Mucosa of rectum (tissue), 2 donors: ENCODE measurements around the gene TAMALIN.

Source experiments
- H3K27ac ChIP-seq, 2 donors: one replicate each; pipeline ENCODE4 v1.7.0; 2013; ENCODE audit warnings: inconsistent platforms in 2 of 2, low read depth in 2 of 2, low read length in 2 of 2
- H3K27me3 ChIP-seq, 2 donors: one replicate each; pipeline ENCODE4 v1.7.0; 2013; ENCODE audit warnings: low read length in 2 of 2; ENCODE audit not compliant: control insufficient read depth in 2 of 2, insufficient read depth in 2 of 2
- H3K36me3 ChIP-seq, 2 donors: one replicate each; pipeline ENCODE4 v1.7.0; 2013; ENCODE audit warnings: low read length in 2 of 2; ENCODE audit not compliant: control insufficient read depth in 2 of 2, insufficient read depth in 2 of 2
- H3K4me1 ChIP-seq, 2 donors: one replicate each; pipeline ENCODE4 v1.7.0; 2013; ENCODE audit warnings: low read length in 2 of 2, mild to moderate bottlenecking in 1 of 2; ENCODE audit not compliant: control insufficient read depth in 2 of 2, insufficient read depth in 2 of 2
- H3K4me3 ChIP-seq, 2 donors: one replicate each; pipeline ENCODE4 v1.7.0; 2013; ENCODE audit warnings: low read length in 2 of 2
- H3K9ac ChIP-seq, 2 donors: one replicate each; pipeline ENCODE4 v1.7.0; 2013; ENCODE audit warnings: low read length in 2 of 2, low read depth in 1 of 2, mild to moderate bottlenecking in 1 of 2
- H3K9me3 ChIP-seq, 2 donors: one replicate each; pipeline ENCODE4 v1.7.0; 2013; ENCODE audit warnings: low read length in 2 of 2; ENCODE audit not compliant: control insufficient read depth in 2 of 2
- donor health status: healthy.
- donor health status: Normal muscosa, but diverticular disease.

Gene TAMALIN

DNA sequence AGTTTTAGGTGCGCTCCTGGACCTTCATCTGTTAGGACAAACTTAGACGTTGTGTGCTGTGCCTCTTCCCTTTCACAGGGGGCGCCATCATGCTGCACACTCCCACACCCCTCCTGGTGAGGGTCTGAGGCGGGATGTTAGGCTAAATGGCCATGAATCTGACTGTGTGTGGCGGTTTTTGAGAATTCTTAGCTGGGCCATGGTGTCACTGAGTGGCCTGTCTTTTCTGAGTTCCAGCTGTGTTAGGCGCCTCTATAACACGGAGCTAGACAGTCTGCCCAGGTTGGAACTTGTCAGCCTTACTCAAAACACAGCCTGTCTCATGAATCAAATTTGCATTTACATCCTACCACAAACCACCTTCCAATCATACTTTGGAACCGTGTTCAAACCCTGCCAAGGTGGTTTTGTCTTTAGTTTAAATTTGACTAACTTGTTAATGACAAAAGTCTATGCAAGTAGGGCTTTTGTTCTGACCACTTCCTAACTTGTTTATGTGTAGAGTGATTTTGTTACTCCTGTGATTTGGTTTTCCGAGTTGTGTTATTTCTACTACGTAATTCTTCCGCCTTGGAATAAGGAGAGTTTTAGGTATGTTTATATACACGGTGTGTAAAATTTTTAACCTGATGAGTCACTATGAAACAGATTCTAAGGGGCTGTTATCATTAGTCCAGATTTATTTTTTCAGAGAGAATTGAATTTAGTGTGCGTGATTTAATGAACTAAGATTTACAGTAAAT is 35.7 kb upstream of the TAMALIN start:
- no peaks in the 10 kb centered on the region for H3K27me3 ChIP-seq
- H3K9ac ChIP-seq, result peak overlapping the region in 1 of 2 donors; percentile 11
- no peak overlapping the region for H3K27ac ChIP-seq
- peaks cover 11 to 13% of the 10 kb centered on the region in 2 donors for H3K36me3 ChIP-seq
- no peaks in the 10 kb centered on the region for H3K9me3 ChIP-seq
- peak overlapping the region in 1 of 2 donors; percentile 40 for H3K4me3 ChIP-seq
- H3K4me1 ChIP-seq, result peaks cover 28% of the 10 kb centered on the region in 2 donors

DNA sequence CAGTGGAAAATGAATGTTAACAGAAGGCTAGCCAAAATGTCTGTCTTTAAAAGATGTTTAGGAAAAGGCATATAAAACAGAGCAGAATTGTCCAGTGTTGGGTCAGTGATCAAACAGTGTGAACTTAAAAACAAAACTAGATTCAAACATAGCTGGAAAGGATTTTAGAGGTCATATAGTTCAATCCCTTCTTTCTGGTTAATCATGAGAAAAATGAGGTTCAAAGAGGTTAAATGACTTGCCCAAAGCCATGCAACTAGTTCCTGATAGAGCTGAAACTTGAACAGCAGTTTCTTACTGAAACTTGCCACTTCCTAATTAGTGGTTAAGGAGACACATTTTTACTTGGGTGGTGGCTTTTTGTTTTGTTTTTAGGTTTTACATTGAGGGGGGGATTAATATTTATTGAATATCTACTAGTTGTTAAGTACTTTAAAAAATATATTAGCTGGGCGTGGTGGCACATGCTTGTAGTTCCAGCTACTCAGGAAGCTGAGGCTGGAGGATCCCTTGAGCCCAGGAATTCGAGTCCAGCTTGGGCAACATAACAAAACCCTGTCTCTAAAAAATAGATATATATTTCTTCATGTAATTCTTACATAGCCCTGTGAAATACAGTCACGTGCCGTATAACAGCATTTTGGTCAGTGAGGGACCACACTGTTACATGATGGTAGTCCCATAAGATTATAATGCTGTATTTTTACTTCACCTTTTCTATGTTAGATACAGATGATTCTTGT is 34.9 kb upstream of the TAMALIN start:
- peaks cover 28% of the 10 kb centered on the region in 2 donors for H3K4me1 ChIP-seq
- no peak overlapping the region for H3K9ac ChIP-seq
- H3K36me3 ChIP-seq, result peaks cover 18 to 21% of the 10 kb centered on the region in 2 donors
- no peaks in the 10 kb centered on the region for H3K9me3 ChIP-seq
- H3K4me3 ChIP-seq, result no peak overlapping the region
- H3K27me3 ChIP-seq, result no peaks in the 10 kb centered on the region
- peak overlapping the region in 1 of 2 donors; percentile 10 for H3K27ac ChIP-seq

DNA sequence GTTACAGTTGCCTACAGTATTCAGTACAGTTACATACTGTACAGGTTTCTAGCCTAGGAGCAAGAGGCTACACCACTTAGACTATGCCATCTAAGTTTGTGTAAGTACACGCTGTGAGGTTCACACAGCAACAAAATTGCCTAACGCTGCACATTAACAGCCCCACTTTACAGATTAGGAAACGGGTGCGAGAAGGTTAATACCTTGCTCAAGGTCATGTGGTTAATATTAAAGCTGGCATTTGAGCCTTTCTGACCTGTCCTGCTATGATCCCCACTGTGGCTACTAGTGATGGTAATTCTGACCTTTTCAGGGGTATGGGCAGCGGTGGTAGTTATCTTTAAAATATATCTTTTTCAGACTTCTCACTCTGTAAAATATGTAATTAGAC is 34.3 kb upstream of the TAMALIN start:
- Histone ChIP-seq H3K27ac (peak overlapping the region in 1 of 2 donors; percentile 10), H3K36me3 (peaks cover 20 to 25% of the 10 kb centered on the region in 2 donors), H3K9me3 (no peaks in the 10 kb centered on the region), H3K4me1 (peaks cover 28% of the 10 kb centered on the region in 2 donors), H3K27me3 (no peaks in the 10 kb centered on the region), H3K4me3 (no peak overlapping the region), H3K9ac (no peak overlapping the region)

DNA sequence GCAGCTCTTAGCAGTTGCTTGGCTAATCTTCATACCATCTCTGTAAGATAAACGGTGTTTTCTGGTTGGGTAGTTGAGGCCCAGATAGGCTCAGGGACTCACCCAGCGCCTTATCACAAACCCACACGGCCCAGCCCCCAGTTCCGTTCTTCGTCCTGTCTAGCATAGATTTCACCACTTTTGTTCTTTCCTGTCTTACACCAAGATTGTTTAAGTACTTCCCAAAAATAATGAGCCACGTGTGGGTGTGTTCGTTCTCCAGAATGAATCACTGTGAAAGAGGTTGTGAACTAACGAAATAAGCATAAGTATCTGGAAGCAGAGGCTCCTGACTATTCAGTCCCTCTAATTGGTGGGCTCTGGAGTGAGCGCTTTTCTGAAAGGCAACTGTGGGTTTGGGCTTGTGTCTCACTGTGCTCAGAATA is 33.9 kb upstream of the TAMALIN start:
- H3K36me3 ChIP-seq, result peaks cover 22 to 29% of the 10 kb centered on the region in 2 donors
- no peak overlapping the region for H3K27ac ChIP-seq
- H3K4me1 ChIP-seq, result peaks cover 28% of the 10 kb centered on the region in 2 donors
- no peak overlapping the region for H3K9ac ChIP-seq
- H3K4me3 ChIP-seq, result peak overlapping the region in 1 of 2 donors; percentile 23
- H3K27me3 ChIP-seq, result no peaks in the 10 kb centered on the region
- no peaks in the 10 kb centered on the region for H3K9me3 ChIP-seq

DNA sequence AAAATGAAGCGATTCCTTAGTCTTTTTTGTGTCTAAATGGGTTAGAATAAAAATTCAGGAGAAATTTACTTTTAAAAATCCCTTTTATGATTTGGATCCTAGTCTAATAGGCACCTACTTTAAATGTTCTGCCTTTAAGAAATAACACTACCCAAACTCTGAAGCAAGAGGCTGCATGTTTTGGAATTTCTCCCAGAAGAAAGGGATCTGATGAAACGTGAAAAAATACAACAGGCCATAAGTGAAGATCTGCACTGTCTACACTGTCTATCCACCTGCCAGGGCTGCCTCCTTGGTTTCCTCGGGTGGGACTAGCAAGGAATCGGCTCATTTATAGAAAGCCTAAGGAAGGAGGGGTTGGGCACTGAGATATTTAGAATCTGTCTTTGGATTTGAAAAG is 33.2 kb upstream of the TAMALIN start:
- no peak overlapping the region for H3K27ac ChIP-seq
- no peak overlapping the region for H3K9ac ChIP-seq
- peaks cover 26 to 33% of the 10 kb centered on the region in 2 donors for H3K36me3 ChIP-seq
- H3K4me1 ChIP-seq, result peaks cover 28% of the 10 kb centered on the region in 2 donors
- no peaks in the 10 kb centered on the region for H3K9me3 ChIP-seq
- no peaks in the 10 kb centered on the region for H3K27me3 ChIP-seq
- no peak overlapping the region for H3K4me3 ChIP-seq

DNA sequence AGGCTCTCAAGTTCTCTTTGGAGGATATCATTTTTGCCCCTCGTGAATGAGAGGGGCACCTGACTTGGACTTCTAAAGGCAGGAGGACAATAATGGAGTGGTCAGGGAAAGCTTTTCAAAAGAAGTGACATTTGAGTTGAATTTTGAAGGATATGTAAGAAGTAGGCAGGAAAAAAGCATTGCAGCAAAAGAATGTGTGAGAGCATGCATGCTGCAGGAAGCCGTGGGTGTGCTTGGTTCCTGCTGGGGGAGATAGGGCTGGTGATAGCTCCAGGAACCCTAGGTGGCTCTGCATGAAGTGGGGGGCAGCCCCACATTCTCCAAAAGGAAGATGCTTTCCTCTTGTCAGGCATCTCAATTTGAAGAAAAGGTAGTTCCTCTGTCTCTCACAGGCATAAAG is 32.1 kb upstream of the TAMALIN start:
- peaks cover 28% of the 10 kb centered on the region in 2 donors for H3K4me1 ChIP-seq
- H3K27me3 ChIP-seq, result no peaks in the 10 kb centered on the region
- peaks cover 26 to 33% of the 10 kb centered on the region in 2 donors for H3K36me3 ChIP-seq
- H3K4me3 ChIP-seq, result no peak overlapping the region
- no peak overlapping the region for H3K27ac ChIP-seq
- H3K9me3 ChIP-seq, result no peaks in the 10 kb centered on the region
- no peak overlapping the region for H3K9ac ChIP-seq

DNA sequence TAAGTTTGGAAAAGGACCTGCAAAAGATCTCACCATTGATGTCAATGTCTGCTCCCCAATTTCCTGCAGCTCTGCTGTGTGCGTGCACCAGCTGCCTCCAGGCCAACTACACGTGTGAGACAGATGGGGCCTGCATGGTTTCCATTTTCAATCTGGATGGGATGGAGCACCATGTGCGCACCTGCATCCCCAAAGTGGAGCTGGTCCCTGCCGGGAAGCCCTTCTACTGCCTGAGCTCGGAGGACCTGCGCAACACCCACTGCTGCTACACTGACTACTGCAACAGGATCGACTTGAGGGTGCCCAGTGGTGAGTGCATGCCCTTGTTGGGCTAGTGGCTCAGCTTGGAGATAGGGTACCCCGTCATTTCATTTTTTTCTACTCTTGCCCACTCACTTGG is 31.6 kb upstream of the TAMALIN start:
- H3K4me3 ChIP-seq, result no peak overlapping the region
- peaks cover 26 to 30% of the 10 kb centered on the region in 2 donors for H3K4me1 ChIP-seq
- no peaks in the 10 kb centered on the region for H3K9me3 ChIP-seq
- H3K27me3 ChIP-seq, result no peaks in the 10 kb centered on the region
- no peak overlapping the region for H3K9ac ChIP-seq
- no peak overlapping the region for H3K27ac ChIP-seq
- peaks cover 26 to 34% of the 10 kb centered on the region in 2 donors for H3K36me3 ChIP-seq

DNA sequence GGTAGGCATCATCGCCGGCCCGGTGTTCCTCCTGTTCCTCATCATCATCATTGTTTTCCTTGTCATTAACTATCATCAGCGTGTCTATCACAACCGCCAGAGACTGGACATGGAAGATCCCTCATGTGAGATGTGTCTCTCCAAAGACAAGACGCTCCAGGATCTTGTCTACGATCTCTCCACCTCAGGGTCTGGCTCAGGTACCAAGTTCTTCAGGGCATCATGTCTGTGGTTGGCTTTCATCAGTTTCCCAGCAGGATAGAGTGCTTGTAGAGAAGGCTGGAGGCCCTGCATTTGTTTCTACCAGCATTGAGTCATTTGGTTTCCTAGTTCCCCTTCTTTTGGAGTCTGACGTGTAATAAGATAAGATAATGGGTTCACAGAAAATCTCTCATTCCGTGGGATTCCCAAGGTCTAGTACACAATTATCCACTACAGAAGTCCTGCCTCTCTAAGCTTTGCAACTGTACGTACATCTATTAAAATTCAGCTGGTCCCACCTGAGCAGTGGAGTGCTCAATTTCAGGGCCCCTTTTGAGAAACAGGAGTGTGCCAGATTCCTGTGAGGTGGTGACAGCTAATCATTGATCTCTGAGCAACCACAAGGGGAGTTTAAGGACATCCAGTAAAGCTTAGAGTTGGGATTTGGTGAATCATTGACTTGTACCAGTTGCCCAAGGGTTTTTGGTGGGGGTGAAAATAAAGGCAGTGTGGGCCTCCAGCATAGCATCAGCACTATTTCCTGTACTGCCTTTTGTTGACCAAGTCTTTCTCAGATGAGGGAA is 30.2 kb upstream of the TAMALIN start:
- no peak overlapping the region for H3K4me3 ChIP-seq
- no peaks in the 10 kb centered on the region for H3K27me3 ChIP-seq
- peaks cover 36 to 44% of the 10 kb centered on the region in 2 donors for H3K36me3 ChIP-seq
- peaks cover 15 to 23% of the 10 kb centered on the region in 2 donors for H3K4me1 ChIP-seq
- no peaks in the 10 kb centered on the region for H3K9me3 ChIP-seq
- H3K27ac ChIP-seq, result no peak overlapping the region
- peak overlapping the region in 1 of 2 donors; percentile 8 for H3K9ac ChIP-seq

DNA sequence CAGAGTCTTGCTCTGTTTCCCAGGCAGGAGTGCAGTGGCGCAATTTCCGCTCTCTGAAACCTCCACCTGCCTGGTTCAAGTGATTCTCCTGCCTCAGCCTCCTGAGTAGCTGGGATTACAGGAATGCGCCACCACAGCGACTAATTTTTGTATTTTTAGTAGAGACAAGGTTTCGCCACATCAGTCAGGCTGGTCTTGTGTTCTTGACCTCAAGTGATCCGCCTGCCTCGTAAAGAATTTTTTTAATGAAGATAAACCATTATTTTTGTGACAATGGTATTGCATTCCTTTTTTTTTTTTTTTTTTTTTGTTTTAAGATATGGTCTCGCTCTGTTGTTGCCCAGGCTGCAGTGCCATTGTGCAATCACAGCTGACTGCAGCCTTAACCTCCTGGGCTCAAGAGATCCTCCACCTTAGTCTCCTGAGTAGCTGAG is 29.4 kb upstream of the TAMALIN start:
- Histone ChIP-seq H3K27me3 (no peaks in the 10 kb centered on the region), H3K4me1 (peaks cover 11 to 20% of the 10 kb centered on the region in 2 donors), H3K9ac (no peak overlapping the region), H3K4me3 (no peak overlapping the region), H3K36me3 (peaks cover 42 to 50% of the 10 kb centered on the region in 2 donors), H3K27ac (no peak overlapping the region), H3K9me3 (no peaks in the 10 kb centered on the region)
